Epithelial cell of proximal tubule (primary cell): ENCODE data around the gene NEK7. TPM values are rescaled to one million over a fixed set of nuclear protein-coding genes. Genes with fewer than 3 reads are reported as not detected.

Experiments
- DNase-seq: peaks from one replicate; pipeline ENCODE4 v3.0.0-alpha.2; 2011; ENCODE audit warnings: low read depth
- H3K4me3 ChIP-seq: 2 replicates; pipeline ENCODE4 v1.5.1; 2011; ENCODE audit warnings: low read depth, mild to moderate bottlenecking, low read length
- CTCF ChIP-seq: conservative IDR thresholded peaks from 2 replicates; pipeline ENCODE4 v1.5.1; 2012; ENCODE audit warnings: low read depth, mild to moderate bottlenecking, low read length
- total RNA-seq: library from RNA; depleted of rRNA; stranded (reverse); fragments of >200 nt; gene quantifications from 2 replicates; pipeline ENCODE4 v1.2.3, GENCODE V29; 2015

Gene NEK7
- total RNA-seq, 1 donor from 2014 or later: 20.5 TPM

- DNase-seq: no peak
- no peak for TF ChIP-seq CTCF
- H3K4me3 ChIP-seq: no peak overlapping the region
Measured at GRCh38 chr1:198161718-198162090, 4.9 kb downstream of the NEK7 start.

- TF ChIP-seq CTCF: no peak
- H3K4me3 ChIP-seq: no peak overlapping the region
Measured at GRCh38 chr1:198162091-198162767, 5.4 kb downstream of the NEK7 start.

GRCh38 chr1:198165927-198166647, 9.3 kb downstream of the NEK7 start:
- no peak for TF ChIP-seq CTCF
- H3K4me3 ChIP-seq: peak overlapping the region; percentile 22

More at GRCh38 chr1:198162091-198162767, 5.4 kb downstream of the NEK7 start:
- no peak for DNase-seq

GRCh38 chr1:198166900-198167299, 10.1 kb downstream of the NEK7 start:
- no peak for TF ChIP-seq CTCF
- no peak for DNase-seq

More at GRCh38 chr1:198165927-198166647, 9.3 kb downstream of the NEK7 start:
- peak; percentile 56 for DNase-seq

GRCh38 chr1:198167436-198167934, 10.7 kb downstream of the NEK7 start:
- H3K4me3 ChIP-seq: no peak overlapping the region
- no peak for DNase-seq
- no peak for TF ChIP-seq CTCF

More at GRCh38 chr1:198166900-198167299, 10.1 kb downstream of the NEK7 start:
- H3K4me3 ChIP-seq: no peak overlapping the region

- TF ChIP-seq CTCF: no peak
- H3K4me3 ChIP-seq: no peak overlapping the region
- no peak for DNase-seq
Measured at GRCh38 chr1:198168227-198168626, 11.4 kb downstream of the NEK7 start.
